GM21360 (cell line): Measurements from ENCODE around the gene ABCG1.
"Not testable (repeated sequence)": the region's sequence is repeated elsewhere in the genome, so short reads cannot be mapped to it uniquely, and the experiment has no call there.

Experiments
- ATAC-seq: cut with Tn5 transposase; IDR thresholded peaks from one replicate; pipeline ENCODE4 v1.9.1; 2021; ENCODE audit warnings: mild to moderate bottlenecking, moderate library complexity; ENCODE audit not compliant: unreplicated experiment

The ABCG1 gene

DNA sequence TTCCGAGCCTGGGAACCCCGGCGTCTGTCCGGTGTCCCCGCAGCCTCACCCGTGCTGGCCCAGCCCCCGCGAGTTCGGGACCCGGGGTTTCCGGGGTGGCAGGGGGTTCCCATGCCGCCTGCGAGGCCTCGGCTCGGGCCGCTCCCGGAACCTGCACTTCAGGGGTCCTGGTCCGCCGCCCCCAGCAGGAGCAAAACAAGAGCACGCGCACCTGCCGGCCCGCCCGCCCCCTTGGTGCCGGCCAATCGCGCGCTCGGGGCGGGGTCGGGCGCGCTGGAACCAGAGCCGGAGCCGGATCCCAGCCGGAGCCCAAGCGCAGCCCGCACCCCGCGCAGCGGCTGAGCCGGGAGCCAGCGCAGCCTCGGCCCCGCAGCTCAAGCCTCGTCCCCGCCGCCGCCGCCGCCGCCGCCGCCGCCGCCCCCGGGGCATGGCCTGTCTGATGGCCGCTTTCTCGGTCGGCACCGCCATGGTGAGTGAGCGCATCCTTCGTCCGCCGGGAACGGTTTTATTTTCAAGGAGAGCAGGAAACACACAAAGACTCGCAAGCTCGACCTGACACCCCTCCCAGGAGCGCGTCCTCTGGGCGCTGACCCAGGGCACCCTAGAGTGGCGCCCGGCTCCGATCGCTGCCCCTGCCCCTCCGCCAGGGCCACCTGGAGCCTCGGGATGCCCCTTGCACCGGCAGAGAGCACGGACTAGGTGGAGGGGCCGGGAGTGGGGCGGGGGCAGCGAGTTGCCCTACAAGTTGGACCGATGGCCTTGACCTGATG lies at the start of gene ABCG1:
TSS of gene ABCG1 (plus strand) at position 305 of the 770 bp plus-strand sequence. CDS start at position 428, 123 bp downstream.
- ATAC-seq: no peak

DNA sequence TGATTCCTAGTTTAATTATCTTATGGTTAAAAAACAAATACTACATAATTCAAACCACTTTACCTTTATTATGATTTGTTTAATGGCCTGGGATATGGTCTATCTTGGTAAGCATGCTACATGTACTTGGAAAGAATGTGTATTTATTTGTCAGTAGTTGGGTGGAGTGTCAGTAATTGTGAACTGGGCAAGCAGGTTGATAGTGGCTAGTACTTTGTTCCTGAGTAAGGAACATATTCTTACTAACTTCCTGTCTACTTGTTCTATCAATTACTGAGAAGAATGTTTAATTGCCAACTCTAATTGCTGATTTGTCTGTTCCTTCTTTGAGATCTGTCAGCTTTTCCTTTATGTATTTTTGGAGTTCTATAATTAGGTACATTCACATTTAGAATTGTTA lies 49.2 kb upstream of the ABCG1 start:
- no peak for ATAC-seq

DNA sequence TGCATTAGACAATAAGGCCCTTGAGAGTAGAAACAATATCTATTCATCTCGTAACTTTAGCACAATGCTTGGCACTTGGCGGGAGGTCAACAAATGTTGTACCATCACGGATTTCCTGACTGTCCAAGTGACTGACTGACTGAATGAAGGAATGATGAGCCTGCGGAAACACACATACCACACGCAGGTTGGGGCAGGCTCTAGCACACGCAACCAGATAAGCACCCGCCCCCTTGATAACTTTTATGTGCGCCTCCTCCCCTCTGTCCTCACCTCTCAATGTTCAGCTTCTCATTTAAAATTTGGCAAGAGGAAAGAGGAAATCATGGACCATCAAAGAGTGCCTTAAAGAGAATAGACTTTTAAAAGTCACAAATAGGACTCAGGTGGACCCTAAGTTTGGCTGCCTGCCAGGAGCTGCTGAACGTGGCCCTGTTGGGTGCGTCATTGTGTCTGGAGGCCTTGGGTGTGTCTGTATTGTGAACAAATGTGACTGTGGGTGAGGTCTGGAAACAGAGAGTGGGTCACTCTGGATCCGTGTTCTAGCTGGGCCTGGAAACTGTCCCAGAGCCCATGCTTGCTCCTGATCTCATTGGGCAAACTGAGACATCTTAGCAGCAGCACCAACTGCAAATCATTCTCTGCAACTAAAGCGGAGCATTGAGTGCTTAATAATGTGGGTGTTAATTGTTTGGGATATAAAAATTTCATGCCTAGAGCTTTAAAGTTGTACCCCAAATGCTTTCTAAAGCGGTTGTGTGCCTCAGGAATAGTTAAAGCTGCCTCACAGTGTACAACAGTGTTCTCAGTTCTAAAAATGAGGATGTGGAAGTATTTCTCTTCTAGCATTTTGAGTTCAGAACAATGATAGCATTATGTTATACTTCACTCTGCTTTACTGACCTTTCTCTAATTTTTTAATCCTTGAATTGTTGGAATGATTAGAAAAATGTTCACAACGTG lies 47.6 kb upstream of the ABCG1 start:
- no peak for ATAC-seq

DNA sequence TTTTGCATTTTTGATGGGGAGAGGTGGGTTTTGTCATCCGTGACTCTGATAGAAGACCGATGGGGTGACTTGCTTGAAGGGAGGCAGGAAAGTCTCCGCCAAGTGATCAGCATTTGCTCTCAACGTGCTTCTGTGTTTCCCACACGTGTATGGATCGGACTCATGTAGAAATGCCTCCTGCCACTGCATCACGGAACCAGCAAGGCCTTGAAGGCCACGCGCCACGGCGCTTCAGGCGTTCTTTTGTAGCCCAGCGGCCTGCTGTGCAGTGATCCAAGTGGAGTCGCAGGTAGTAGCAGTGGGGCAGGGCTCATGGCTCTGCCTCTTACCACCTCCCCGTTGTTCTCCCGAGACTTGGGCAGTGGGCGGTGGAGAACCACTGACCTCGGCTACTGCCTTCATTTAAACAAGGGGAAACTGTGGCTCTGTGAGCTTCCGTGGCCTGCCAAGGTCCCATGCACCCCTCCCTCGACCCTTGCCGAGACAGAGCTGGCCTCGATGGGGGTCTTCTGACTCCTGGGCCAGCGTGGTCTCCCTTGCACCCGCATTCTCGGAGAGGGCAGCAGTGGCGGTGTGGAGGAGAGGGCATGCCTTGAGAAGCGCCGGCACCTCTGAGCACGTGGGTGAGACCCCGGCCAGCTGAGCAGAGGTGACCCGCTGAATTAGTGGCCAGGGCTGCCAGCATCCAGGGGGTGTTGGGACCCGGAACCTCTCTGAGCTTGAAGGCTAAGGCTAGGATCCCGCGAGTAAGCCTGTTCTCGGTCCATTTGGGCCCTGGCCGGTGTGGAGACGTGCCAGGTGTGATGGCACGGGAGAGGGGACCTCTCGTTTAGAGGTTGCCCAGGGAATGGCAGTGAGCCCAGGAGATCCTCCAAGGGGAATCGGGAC lies 46.1 kb upstream of the ABCG1 start:
- no peak for ATAC-seq

DNA sequence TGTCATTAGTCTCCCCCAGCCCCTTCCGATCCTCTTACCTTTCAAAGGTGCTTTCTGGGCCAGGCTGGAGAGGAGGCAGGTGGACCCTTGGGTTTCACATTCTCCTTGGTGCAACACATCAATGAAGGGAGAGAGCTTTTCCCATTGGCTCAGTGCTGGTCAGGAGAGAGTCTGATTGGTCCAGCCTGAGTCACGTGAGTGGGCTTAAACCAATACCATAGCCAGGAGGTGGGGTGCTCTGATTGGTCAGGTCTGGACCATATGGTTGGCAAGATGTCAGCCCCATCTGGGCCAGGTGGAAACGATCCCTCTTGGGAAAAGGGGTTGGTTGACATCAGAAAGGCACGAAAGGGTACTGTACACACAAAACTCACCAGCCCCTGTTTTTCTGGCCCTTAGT lies 44.8 kb upstream of the ABCG1 start:
- ATAC-seq: no peak

DNA sequence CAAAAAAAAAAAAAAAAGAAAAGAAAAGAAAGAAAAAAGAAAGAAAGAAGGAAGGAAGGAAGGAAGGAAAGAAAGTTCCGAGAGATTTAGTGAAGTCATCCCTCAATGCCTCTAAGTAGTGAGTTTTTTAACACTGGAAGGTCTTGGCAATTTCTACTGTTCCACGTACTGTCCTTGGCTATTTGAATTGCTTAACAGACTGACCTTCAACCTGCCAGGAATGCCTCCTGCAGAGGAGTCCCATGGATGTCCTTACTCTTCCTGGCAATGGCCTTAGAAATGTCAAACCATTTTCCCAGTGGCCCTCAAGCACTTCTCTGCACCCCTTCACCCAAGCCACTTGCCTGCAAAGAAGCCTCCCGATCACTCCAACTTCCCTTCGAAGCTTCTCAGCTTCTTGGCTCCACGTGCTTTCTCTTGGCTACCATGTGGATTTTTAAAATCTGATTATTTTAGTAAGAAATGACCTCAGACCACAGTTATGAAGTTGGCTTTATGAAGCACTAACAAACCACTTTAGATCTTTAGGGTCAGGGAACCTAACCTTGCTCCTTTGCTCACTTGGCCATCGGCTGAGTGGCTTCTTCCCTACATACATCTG lies 43.7 kb upstream of the ABCG1 start:
- no peak for ATAC-seq

DNA sequence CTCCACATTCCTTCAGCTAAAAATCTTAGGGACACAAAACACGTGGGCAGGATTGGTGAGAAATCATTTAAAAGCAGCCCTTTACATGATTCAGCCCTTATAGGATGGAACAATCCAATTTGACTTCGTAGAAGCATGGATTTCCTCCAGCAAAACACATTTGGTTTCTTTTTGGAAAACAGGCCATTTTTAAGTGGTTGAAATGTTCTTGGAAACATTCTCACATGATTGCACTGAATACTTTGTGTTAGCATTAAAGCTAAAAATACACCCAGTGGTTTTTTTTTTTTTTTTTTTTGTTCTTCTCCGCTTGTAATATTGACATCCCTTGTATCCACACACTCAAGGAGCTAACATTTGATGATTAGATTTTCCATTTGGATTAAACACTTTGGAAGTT lies 42.1 kb upstream of the ABCG1 start:
- ATAC-seq: no peak

DNA sequence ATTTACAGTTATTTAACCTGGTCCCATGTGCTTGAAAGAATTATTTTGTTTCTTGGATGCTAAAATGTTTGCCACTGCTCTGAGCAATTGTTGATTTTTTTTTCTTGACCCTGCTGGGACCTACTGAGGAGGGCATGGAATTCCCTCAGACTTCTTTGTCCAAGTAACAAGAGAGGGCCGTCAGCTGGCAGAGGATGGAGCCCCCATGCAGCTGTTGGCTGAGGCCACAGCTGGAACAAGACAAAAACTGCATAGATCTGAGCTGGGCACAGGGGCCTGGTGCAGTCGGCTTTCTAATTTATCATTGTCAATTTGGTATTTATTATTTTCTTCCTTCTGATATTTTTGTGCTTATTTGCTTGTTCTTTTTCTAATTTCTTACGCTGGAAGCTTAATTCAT lies 39.6 kb upstream of the ABCG1 start:
- no peak for ATAC-seq

DNA sequence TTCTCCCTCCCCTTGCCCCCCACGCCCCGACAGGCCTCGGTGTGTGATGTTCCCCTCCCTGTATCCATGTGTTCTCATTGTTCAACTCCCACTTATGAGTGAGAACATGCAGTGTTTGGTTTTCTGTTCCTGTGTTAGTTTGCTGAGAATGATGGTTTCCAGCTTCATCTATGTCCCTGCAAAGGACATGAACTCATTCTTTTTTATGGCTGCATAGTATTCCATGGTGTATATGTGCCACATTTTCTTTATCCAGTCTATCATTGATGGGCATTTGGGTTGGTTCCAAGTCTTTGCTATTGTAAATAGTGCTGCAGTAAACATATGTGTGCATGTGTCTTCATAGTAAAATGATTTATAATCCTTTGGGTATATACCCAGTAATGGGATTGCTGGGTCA lies 38.9 kb upstream of the ABCG1 start:
- ATAC-seq: not testable (repeated sequence)

DNA sequence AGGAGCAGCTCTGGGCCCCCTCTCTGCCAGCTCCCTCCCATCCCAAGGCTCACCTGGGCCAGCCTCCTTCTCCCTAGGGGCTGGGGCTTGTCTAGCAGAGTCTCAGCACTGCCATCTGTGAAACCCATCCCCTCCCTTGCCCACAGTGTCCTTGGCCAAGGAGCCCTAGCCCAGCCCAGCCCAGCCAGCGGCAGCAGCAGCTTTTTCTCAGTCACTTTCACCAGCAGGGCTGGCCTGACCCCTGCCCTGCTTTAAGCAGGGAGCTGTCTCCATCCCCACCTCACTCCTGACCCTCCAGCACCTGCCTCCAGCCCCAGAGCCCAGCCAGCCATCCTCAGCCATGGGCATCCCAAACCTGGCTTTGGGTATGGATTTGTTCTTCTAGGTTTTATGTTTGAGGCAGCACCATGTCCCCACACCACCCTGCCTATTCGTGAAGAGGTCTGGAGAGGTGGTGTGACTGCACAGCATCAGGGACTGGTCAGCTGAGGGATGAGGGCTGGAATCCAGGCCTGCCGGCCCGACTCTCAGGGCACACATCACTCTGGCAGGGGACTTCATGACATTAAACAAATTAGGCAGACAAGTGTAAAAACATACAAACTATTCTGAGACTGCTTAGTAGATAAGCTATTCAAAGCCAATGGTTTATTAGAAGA lies 36.1 kb upstream of the ABCG1 start:
- no peak for ATAC-seq

DNA sequence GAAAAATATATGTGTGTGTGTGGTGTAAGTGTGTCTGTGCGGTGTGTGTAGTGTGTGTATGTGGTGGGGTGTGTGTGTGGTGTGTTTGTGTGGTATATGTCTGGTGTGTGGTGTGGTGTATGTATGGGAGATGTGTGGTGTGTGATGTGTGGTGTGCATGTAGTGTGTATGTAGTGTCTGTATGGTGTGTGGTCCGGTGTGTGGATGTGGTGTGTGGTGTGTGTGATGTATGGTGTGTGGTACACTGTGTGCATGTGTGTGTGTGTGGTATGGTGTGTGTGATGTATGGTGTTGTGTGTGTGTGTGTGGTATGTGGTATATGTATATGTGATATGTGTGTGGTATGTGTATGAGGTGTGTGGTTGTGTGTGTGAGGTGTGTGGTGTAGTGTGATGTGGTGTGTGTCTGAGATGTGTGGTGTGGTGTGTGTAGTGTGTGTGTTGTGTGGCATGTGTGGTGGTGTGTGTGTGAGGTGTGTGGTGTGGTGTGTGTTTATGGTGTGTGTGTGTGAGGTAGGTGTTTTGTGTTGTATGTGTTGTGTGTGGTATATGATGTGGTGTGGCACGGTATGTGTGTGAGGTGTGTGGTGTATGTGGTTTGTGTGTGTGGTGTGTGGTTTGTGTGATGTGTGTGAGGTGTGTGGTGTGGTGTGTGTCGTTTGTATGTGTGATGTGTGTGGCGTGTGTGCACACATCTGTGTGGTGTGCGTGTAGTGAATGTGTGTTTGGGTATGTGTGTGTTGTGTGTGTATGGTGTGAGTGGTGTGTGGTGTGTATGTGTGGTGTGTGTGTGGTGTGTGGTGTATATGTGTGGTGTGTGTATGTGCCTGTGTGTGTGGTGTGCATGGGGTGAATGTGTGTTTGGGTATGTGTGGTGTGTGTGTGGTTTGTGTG lies 35.3 kb upstream of the ABCG1 start:
- no peak for ATAC-seq

DNA sequence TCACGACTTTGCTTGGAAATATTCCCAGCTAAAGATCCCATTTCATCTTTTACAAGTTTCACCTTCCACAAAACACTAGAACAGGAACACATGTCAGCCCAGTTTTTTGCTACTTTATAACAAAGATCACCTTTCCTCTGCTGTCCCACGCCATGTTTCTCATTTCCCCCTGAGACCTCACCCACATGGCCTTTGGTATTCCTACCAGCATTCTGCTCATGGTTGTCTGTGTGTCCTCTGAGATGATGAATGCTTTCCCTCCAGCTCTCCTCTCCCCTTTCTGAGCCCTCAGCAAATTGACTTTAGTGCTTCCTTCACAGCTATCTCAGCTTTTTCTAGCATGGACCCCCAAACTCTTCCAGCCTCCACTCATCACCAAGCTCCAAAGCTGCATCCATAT lies 32.3 kb upstream of the ABCG1 start:
- no peak for ATAC-seq

DNA sequence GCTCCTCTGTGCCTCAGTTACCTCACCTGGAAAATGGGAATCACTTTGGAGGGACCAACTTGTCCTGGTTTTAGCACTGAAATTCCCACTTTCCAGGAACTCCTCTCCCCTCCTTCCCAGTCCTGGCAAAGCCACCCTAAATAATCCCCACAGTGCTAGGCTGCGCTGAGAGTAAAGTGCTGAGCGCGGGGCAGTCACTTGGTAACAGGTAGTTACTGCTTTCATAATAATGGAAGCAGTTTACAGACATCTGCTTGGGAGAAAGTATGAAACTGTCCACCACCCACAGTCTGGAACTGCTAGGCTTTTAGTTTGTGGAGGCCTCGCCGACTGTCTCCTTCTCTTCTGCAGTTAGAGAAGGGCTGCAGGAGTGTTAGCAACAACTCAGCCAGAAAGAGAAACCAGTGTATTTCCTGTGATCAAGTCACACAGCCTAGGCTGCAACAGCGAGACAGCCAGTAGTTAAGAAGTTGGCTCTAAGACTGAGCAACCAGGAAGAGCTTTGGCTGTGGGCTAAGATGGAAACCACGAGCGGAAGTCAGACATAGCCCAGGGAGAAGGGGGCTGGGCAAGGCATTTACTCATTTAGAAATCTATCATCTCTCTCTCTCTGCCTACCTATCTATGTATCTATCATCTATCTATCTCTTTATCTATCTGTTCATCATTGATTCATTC lies 30.8 kb upstream of the ABCG1 start:
- ATAC-seq: peak; percentile 92

DNA sequence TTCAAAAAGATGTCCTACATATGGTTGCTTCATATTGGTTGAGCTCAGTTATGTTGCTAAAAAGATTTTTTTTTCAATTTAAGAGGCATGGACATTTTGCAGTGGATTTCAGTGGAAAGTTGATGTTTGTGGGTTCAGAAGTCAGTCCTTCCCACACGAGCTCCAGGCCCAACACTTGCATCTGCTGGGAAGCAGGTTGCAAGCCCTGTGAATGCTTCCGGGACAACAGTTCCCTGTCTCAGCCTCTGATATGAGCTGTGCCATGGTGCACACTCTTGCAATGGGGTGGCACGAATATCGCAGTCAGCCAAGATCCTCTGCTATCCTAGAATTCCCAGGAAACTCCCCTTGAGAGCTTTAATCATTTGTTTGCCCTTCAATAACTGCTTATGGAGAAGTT lies 30.3 kb upstream of the ABCG1 start:
- ATAC-seq: no peak

DNA sequence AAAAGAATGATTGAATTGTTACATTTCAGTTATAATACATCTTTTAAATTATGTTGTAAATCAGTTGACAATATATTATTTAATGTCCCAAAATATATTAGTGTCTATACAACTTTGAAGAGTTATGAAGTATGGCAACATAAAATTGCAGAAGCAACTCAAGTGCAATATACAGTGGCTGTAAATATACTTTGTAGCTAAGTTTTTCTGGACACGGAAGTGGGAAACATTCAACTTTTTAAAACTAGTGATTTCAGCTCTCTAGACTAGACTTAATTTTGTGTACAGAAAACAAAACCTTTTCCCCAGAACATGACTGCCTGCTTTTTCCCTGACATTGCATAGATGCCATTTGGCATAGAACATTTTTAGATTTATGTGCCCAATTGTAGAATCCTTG lies 29.5 kb upstream of the ABCG1 start:
- no peak for ATAC-seq

DNA sequence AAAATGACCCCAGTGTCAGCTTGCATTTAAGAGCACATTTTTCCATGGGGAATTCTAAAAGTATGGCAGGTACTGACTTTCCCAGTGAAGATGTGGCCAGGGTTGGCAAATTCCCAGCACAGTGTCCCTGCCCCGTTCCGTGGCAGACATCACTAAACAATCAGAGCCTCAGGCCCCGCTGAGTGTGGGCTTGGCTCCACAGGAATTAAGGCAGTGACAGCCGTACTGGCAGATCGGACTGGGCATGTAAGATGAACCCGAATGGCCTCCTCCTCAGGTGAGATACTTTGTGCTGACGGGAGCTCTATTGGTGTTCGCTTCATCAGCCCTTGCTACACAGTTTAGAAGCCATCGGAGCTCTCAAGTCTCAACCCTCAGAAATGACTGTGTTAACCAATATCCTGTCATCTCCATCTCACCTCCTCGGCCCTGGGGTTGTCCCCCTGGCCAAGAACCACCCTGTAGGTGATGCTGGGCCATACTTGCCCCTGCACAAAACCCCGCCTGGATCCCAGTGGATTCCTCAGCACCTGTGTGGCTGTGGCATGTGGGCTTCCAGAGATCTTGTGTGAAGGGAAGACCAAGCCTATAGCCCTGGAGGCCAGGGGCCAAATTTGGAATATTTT lies 29.0 kb upstream of the ABCG1 start:
- no peak for ATAC-seq

DNA sequence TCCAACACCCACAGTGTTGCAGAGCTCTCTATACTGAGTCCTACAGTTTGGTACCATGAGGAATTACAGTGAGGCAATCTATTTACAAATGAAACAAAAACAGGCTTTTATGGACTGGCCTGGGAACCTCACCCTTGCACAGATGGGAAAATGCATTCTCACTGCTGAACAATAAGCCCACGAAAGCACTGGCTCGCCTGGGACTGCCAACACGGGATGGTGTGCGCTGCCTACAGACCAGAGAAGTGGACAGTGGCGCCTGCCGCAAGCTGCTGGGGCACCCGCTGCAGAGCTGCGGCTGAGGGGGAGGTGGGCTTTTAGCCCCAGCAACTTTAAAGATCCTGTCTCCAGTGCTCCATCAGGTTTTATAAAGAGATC lies 28.5 kb upstream of the ABCG1 start:
- no peak for ATAC-seq

DNA sequence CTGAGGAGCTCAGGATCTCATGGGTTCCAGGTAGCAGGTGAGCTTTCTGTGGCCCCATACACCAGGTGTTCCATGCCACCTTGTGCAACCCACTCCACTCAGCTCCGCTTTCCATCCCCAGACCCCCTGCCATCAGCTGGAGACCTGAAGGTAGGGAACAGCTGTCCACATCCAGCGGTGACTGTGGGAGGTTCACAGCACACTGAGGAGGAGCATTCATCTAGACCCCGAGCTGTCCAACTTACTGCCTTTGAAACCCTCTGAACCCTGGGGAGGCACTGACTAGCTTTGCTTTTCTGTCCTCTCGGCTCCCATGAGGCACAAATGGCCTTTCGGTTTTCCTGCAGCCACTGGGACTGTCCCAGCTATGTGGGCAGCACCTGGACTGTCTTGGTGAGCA lies 27.9 kb upstream of the ABCG1 start:
- no peak for ATAC-seq
